K562 (cell line): ENCODE data around the gene UBE2R2. TPM values are rescaled to one million over a fixed set of nuclear protein-coding genes. Genes with fewer than 3 reads are reported as not detected.

Source experiments
- CXXC5 ChIP-seq: fragments of 250-450 bp; sonication (Bioruptor Pico); IDR thresholded peaks from 2 replicates; pipeline ENCODE4 v1.8.0; 2022; ENCODE audit warnings: inconsistent platforms, mild to moderate bottlenecking, moderate library complexity
- EGR1 ChIP-seq: fragments of 450-650 bp; conservative IDR thresholded peaks from 2 replicates; pipeline ENCODE4 v1.6.1; 2017; ENCODE audit warnings: mild to moderate bottlenecking
- ELF1 ChIP-seq: fragments of 200-800 bp; sonication (Bioruptor generic); IDR thresholded peaks from 2 replicates; pipeline ENCODE4 v1.6.1; 2016; ENCODE audit warnings: missing genetic modification characterization, missing compliant biosample characterization
- EP400 ChIP-seq: fragments of 450-650 bp; IDR thresholded peaks from 2 replicates; pipeline ENCODE4 v1.6.1; 2017; ENCODE audit warnings: antibody characterized with exemption, mild to moderate bottlenecking, moderate library complexity
- ESRRB ChIP-seq: fragments of 250-450 bp; sonication (Bioruptor Pico); IDR thresholded peaks from 2 replicates; pipeline ENCODE4 v1.5.0; 2020; ENCODE audit warnings: mild to moderate bottlenecking, moderate library complexity, borderline replicate concordance
- FOXA3 ChIP-seq, 2 experiments: fragments of 450-650 bp in 1 of 2; sonication (generic) in 1 of 2; formaldehyde crosslinking; IDR thresholded peaks in 1 of 2; conservative IDR thresholded peaks in 1 of 2; 2 replicates each; pipeline versions ENCODE4 v1.4.0 to v1.8.0; 2020 to 2022; ENCODE audit warnings: mild to moderate bottlenecking in 2 of 2, missing genetic modification reagents in 1 of 2
- HMG20A ChIP-seq: fragments of 450-650 bp; formaldehyde crosslinking; conservative IDR thresholded peaks from 2 replicates; pipeline ENCODE4 v1.4.0; 2020; ENCODE audit warnings: mild to moderate bottlenecking, mixed read lengths
- HNRNPLL ChIP-seq: fragments of 200-400 bp; formaldehyde crosslinking; IDR thresholded peaks from 2 replicates; pipeline ENCODE4 v1.6.1; 2017; ENCODE audit warnings: low read length, low read depth, mild to moderate bottlenecking; ENCODE audit not compliant: poor library complexity, severe bottlenecking
- NR2C2 ChIP-seq, 2 experiments: fragments of 200-800 bp in 1 of 2; sonication (Bioruptor generic) in 1 of 2; sonication (generic) in 1 of 2; formaldehyde crosslinking in 1 of 2; IDR thresholded peaks; 2 replicates each; pipeline versions ENCODE4 v1.6.1 to v1.8.0; 2016 to 2022; ENCODE audit warnings: mild to moderate bottlenecking in 1 of 2, missing compliant biosample characterization in 1 of 2, missing genetic modification characterization in 1 of 2, missing genetic modification reagents in 1 of 2
- PATZ1 ChIP-seq: fragments of 250-450 bp; sonication (Bioruptor Pico); IDR thresholded peaks from 2 replicates; pipeline ENCODE4 v1.5.0; 2020; ENCODE audit warnings: mild to moderate bottlenecking, borderline replicate concordance
- PHB2 ChIP-seq: fragments of 450-650 bp; IDR thresholded peaks from 2 replicates; pipeline ENCODE4 v1.6.1; 2017; ENCODE audit warnings: low read depth
- PHF20 ChIP-seq: fragments of 450-650 bp; IDR thresholded peaks from 2 replicates; pipeline ENCODE4 v1.6.1; 2018; ENCODE audit not compliant: partially characterized antibody
- RBFOX2 ChIP-seq: fragments of 200-400 bp; formaldehyde crosslinking; IDR thresholded peaks from 2 replicates; pipeline ENCODE4 v1.6.1; 2017; ENCODE audit warnings: low read depth, mild to moderate bottlenecking, low read length, moderate library complexity
- SAP30 ChIP-seq: fragments of 200-600 bp; sonication (generic); IDR thresholded peaks from 2 replicates; pipeline ENCODE4 v1.6.1; 2012; ENCODE audit warnings: borderline replicate concordance, low read depth, mild to moderate bottlenecking, moderate library complexity, low read length, control low read depth, inconsistent platforms; ENCODE audit not compliant: insufficient read depth, poor library complexity, severe bottlenecking
- TCFL5 ChIP-seq: fragments of 250-450 bp; sonication (Bioruptor Pico); conservative IDR thresholded peaks from 2 replicates; pipeline ENCODE4 v1.6.1; 2021; ENCODE audit warnings: mild to moderate bottlenecking, moderate library complexity, matching md5 sums
- ZNF277 ChIP-seq: fragments of 250-450 bp; sonication (Bioruptor Pico); IDR thresholded peaks from 2 replicates; pipeline ENCODE4 v1.8.0; 2022; ENCODE audit warnings: inconsistent platforms, mild to moderate bottlenecking, moderate library complexity, borderline replicate concordance
- ZNF282 ChIP-seq: sonication (generic); formaldehyde crosslinking; IDR thresholded peaks from 2 replicates; pipeline ENCODE4 v1.8.1; 2023; ENCODE audit warnings: missing genetic modification reagents
- polyA plus RNA-seq, 8 experiments: library from polyadenylated mRNA; depleted of rRNA in 4 of 8; stranded (reverse) in 5 of 8; unstranded in 3 of 8; fragments of >200 nt; fragmentation: Nextera tagmentation in 2 of 8; fragmentation: Illumina TruSeq in 1 of 8; extraction: Ambion mirVana in 2 of 8; extraction: Trizol in 1 of 8; gene quantifications; 2 replicates each; pipeline versions ENCODE4 v1.2.1 to v1.2.3, GENCODE V29; 2011 to 2014; ENCODE audit warnings: inconsistent platforms in 1 of 8, missing spikeins in 1 of 8
- total RNA-seq, 7 experiments: library from RNA; depleted of rRNA in 6 of 7; stranded (reverse); fragments of >200 nt in 6 of 7; fragmentation: Illumina TruSeq in 2 of 7; extraction: Trizol in 2 of 7; gene quantifications; 2 replicates each; pipeline versions ENCODE4 v1.2.1 to v1.2.3, GENCODE V29; 2011 to 2021; ENCODE audit warnings: low replicate concordance in 1 of 7
- TF ChIP-seq, protein P1 (sequence below): IDR thresholded peaks from 2 replicates; pipeline ENCODE4 v1.6.1; 2011; ENCODE audit warnings: borderline replicate concordance, low read depth, mild to moderate bottlenecking, moderate library complexity, low read length; ENCODE audit not compliant: insufficient read depth, poor library complexity, severe bottlenecking

UBE2R2 gene
- total and polyA plus RNA-seq, 9 of the 15 experiments (the other 6 are each of a cell fraction or from before 2014, with no cell fraction given), result 7.8 to 26.2 (median 11.8) TPM

DNA sequence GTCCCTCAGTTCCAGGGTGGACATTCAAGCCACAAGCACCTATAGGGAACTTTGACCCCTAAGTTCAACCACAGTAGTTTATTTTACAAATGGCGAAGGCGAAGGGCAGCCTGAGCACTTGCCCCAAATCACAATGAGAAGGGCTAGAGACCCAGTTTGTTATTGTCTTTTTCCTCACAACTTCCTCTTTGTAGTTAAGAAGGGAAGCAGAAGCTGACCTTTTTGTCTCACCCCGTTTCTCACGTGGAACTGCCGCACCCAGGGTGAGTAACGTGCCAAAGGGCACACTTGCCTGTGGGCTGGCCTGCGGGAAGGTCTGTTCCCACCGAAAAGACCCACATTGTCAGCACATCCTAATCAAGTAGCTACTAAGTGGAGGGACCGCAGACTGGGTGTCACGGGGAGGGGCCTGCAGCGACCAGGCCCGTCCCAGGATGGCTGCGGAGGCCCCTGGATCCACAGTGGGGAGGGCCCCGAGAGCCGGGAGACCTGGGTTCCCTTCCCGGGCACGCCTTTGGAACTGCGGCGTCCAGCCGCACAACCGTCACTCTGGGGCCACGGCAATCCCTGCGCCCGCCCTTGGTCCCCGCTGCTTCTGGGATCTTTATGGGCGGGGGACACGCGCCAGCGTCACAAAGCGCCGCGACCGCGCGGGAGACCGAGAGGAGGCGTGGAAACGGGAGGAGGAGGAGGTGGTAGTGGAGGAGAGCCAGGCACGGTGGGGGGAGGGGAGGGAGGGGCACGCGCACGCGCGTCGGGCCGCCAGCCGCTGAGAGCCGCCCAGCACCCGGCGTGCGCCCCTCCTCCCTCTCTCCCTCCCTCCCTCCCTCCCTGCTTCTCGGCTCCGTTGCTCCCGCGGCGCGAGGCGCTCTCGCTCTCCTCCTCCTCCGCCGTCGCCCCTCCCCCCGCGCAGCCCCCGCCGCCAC is at the start of gene UBE2R2 (continued):
- TF ChIP-seq SAP30 (peak; percentile 41), ZNF282 (no peak), PATZ1 (CRISPR knock-in tag) (no peak), RBFOX2 (peak; percentile 90), ZNF277 (no peak), PHF20 (peak; percentile 33), EGR1 (peak; percentile 61), ELF1 (tag) (0 out of 2 replicates have a peak, but pooled peaks have one; percentile 23), HNRNPLL (peak; percentile 34), HMG20A (CRISPR knock-in tag) (no peak), TCFL5 (CRISPR knock-in tag) (no peak), CXXC5 (CRISPR knock-in tag) (peak; percentile 77), EP400 (peak; percentile 76), PHB2 (no peak), FOXA3 (CRISPR knock-in tag; conservative IDR thresholded peaks at IDR 0.05 in 1 of 2, IDR thresholded peaks at IDR 0.05 in 1 of 2) (peak in 1 of 2 experiments; percentile 43; a peak in 1 of 4 replicates), ESRRB (CRISPR knock-in tag) (no peak), NR2C2 (CRISPR knock-in tag; IDR thresholded peaks at IDR 0.05) (no peak), NR2C2 (tag; IDR thresholded peaks at IDR 0.05) (peak; percentile 93)
- TF ChIP-seq, protein P1, sequence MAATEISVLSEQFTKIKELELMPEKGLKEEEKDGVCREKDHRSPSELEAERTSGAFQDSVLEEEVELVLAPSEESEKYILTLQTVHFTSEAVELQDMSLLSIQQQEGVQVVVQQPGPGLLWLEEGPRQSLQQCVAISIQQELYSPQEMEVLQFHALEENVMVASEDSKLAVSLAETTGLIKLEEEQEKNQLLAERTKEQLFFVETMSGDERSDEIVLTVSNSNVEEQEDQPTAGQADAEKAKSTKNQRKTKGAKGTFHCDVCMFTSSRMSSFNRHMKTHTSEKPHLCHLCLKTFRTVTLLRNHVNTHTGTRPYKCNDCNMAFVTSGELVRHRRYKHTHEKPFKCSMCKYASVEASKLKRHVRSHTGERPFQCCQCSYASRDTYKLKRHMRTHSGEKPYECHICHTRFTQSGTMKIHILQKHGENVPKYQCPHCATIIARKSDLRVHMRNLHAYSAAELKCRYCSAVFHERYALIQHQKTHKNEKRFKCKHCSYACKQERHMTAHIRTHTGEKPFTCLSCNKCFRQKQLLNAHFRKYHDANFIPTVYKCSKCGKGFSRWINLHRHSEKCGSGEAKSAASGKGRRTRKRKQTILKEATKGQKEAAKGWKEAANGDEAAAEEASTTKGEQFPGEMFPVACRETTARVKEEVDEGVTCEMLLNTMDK, result no peak
